ENCODE measurements around the gene TIA1. TPM values are rescaled to one million over a fixed set of nuclear protein-coding genes. Genes with fewer than 3 reads are reported as not detected.
"Not testable (repeated sequence)": the region's sequence is repeated elsewhere in the genome, so short reads cannot be mapped to it uniquely, and the experiment has no call there.

TIA1 gene, protein sequence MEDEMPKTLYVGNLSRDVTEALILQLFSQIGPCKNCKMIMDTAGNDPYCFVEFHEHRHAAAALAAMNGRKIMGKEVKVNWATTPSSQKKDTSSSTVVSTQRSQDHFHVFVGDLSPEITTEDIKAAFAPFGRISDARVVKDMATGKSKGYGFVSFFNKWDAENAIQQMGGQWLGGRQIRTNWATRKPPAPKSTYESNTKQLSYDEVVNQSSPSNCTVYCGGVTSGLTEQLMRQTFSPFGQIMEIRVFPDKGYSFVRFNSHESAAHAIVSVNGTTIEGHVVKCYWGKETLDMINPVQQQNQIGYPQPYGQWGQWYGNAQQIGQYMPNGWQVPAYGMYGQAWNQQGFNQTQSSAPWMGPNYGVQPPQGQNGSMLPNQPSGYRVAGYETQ
- 100 to 1,000 TPM in 2 of 4 donors, 10 to 100 TPM in 2; 74.1 to 141 (median 106) TPM for total RNA-seq

- WGBS, 2 donors, result 1 to 3% methylated on average over 33 to 34 of the region's 47 CpGs
- Histone ChIP-seq H3K27me3 (no peaks in the 10 kb centered on the region), H3K27ac (peak within 1 kb of the TSS; percentile 91 to 99 (median 96)), H3K4me3 (peak within 1 kb of the TSS; percentile 73 to 92 (median 80)), H3K4me1 (peaks cover 0 to 40% (median 12%) of the 10 kb centered on the region in 4 donors), H3K9me3 (no peaks in the 10 kb centered on the region), H3K36me3 (no peaks in the 10 kb centered on the region)
- TF ChIP-seq EP300 (IDR thresholded peaks at IDR 0.05), result peak in 1 of 2 donors; percentile 89
- peak in 2 of 5 experiments; percentile 10 to 30 for TF ChIP-seq CTCF (IDR thresholded peaks at IDR 0.05)
- TF ChIP-seq POLR2A (IDR thresholded peaks at IDR 0.05), result peak; percentile 28 to 83
- DNase-seq (ENCODE audit: low spot score in 2 of 2), result peak; percentile 95 to 97
These were observed at the start of gene TIA1 for GRCh38 chr2:70248181-70248847. Gene TIA1, minus strand, starts transcription at chr2:70248628. Its CDS starts 198 bp downstream, at chr2:70248430.

DNA sequence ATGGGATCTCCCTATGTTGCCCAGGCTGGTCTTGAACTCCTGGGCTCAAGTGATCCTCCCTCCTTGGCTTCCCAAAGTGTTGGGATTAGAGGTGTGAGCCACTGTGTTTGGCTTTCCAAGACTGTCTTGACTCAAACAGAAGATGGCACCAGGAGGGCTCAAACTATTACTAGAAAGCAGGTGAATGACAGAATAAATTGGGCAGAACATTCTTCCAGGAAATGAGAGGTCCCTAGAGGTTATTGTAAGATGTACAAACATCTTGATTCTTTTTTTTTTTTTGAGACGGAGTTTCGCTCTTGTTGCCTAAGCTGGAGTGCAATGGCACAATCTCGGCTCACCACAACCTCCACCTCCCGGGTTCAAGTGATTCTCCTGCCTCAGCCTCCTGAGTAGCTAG is 49.4 kb upstream of the TIA1 start:
- H3K27me3 ChIP-seq; H3K4me3 ChIP-seq; DNase-seq (ENCODE audit: low spot score in 2 of 2); H3K27ac ChIP-seq; H3K9me3 ChIP-seq: not testable (repeated sequence)
- Histone ChIP-seq H3K36me3 (peaks cover 0 to 42% (median 0%) of the 10 kb centered on the region in 3 donors), H3K4me1 (peaks cover 0 to 20% (median 8%) of the 10 kb centered on the region in 4 donors)
- WGBS, 2 donors, result 88% methylated on average over 4 of the region's 4 CpGs

DNA sequence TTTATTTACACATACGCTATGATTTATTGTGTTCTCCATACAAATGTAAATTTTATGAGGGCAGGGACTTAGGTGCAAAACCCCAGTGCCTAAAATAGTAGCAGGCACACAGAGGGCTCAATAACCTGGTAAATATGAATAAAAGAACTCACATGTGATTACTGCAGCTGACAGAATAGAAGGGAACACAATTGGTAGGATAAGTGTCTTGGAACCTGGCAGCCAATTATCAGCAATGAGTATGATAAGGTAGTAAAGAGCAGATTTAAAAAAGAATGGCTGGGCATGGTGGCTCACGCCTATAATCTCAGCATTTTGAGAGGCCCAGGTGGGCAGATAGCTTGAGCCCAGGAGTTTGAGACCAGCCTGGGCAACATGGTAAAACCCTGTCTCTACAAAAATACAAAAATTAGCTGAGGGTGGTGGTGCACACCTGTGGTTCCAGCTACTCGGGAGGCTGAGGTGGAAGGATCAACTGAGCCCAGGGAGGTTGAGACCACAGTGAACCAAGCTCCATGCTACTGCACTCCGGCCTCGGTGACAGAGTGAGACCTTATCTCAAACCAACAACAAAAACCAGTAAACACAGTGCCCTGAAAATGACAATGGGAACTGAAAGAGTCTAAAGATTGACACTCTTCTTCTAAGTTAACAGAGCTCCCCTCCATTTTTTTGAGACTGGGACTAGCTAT is 35.2 kb upstream of the TIA1 start:
- Histone ChIP-seq H3K27ac (no peak overlapping the region), H3K27me3 (no peaks in the 10 kb centered on the region), H3K36me3 (peaks cover 9 to 97% (median 14%) of the 10 kb centered on the region in 3 donors), H3K9me3 (no peaks in the 10 kb centered on the region), H3K4me3 (no peak overlapping the region), H3K4me1 (no peaks in the 10 kb centered on the region)
- WGBS, 2 donors, result 92 to 96% methylated on average over 5 of the region's 5 CpGs
- no peak for TF ChIP-seq CTCF (IDR thresholded peaks at IDR 0.05)
- TF ChIP-seq EP300 (IDR thresholded peaks at IDR 0.05), result no peak
- no peak for TF ChIP-seq POLR2A (IDR thresholded peaks at IDR 0.05)
- no peak for DNase-seq (ENCODE audit: low spot score in 2 of 2)

- Histone ChIP-seq H3K27ac (no peak overlapping the region), H3K27me3 (no peaks in the 10 kb centered on the region), H3K36me3 (peaks cover 9 to 97% (median 10%) of the 10 kb centered on the region in 3 donors), H3K4me3 (no peak overlapping the region), H3K9me3 (no peaks in the 10 kb centered on the region), H3K4me1 (no peaks in the 10 kb centered on the region)
- TF ChIP-seq POLR2A (IDR thresholded peaks at IDR 0.05), result no peak
- TF ChIP-seq EP300 (IDR thresholded peaks at IDR 0.05), result no peak
- no peak for TF ChIP-seq CTCF (IDR thresholded peaks at IDR 0.05)
- DNase-seq (ENCODE audit: low spot score in 2 of 2), result no peak
- 88 to 89% methylated on average over 5 of the region's 5 CpGs for WGBS, 2 donors
These were observed 34.0 kb upstream of the TIA1 start for GRCh38 chr2:70282439-70282838.

DNA sequence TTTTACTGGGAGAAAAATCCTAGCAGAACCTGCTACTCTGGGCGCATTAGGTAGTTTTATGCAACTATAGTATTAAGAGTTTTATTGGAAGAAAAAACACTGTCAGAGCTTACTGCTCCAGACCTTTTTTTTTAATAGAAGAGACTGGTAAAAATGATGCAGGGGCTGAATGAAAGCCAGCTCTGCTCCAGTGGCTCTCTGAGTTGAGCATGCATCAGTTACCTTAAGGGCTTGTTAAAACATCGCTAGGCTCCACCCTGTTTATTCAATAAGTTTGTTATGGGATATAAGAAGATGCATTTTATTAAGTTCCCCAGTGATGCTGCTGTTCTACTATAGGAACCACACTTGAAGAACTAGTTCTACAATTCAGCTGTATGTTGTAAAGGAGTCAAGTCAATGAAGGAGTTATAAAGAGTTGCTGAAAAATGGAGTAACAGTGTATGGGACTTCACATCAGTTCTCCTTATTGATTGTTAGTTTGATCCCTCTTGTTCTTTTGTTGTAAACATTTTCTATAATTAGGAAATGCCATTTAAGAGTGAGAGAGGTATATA is 31.9 kb upstream of the TIA1 start:
- DNase-seq (ENCODE audit: low spot score in 2 of 2), result no peak
- TF ChIP-seq EP300 (IDR thresholded peaks at IDR 0.05), result no peak
- no peak for TF ChIP-seq POLR2A (IDR thresholded peaks at IDR 0.05)
- TF ChIP-seq CTCF (IDR thresholded peaks at IDR 0.05), result no peak
- Histone ChIP-seq H3K4me1 (no peaks in the 10 kb centered on the region), H3K9me3 (no peaks in the 10 kb centered on the region), H3K27me3 (no peaks in the 10 kb centered on the region), H3K27ac (no peak overlapping the region), H3K36me3 (peaks cover 11 to 97% (median 17%) of the 10 kb centered on the region in 3 donors), H3K4me3 (no peak overlapping the region)
- WGBS, 2 donors, result 75 to 97% methylated on average over 2 of the region's 2 CpGs
